Adipocyte (in vitro differentiated cells): Measurements from ENCODE around the gene RBM26.
"Not testable (repeated sequence)": the region's sequence is repeated elsewhere in the genome, so short reads cannot be mapped to it uniquely, and the experiment has no call there.

Source experiments
- DNase-seq: peaks from one replicate; pipeline ENCODE4 v3.0.0-alpha.2; 2015; ENCODE audit warnings: low read depth
- H3K27me3 ChIP-seq: replicated peaks from 2 replicates; pipeline ENCODE4 v1.7.0; 2013; ENCODE audit warnings: mild to moderate bottlenecking, low read length, moderate library complexity; ENCODE audit not compliant: control insufficient read depth, insufficient read depth
- H3K36me3 ChIP-seq: 2 replicates; pipeline ENCODE4 v1.7.0; 2013; ENCODE audit warnings: low read length, mild to moderate bottlenecking, moderate library complexity; ENCODE audit not compliant: control insufficient read depth, insufficient read depth, severe bottlenecking
- H3K4me1 ChIP-seq: 2 replicates; pipeline ENCODE4 v1.7.0; 2013; ENCODE audit warnings: mild to moderate bottlenecking, low read length, moderate library complexity; ENCODE audit not compliant: control insufficient read depth, insufficient read depth
- H3K4me3 ChIP-seq: 2 replicates; pipeline ENCODE4 v1.7.0; 2013; ENCODE audit warnings: mild to moderate bottlenecking, low read length, moderate library complexity
- H3K9ac ChIP-seq: 2 replicates; pipeline ENCODE4 v1.7.0; 2013; ENCODE audit warnings: mild to moderate bottlenecking, low read length, moderate library complexity
- H3K9me3 ChIP-seq: 2 replicates; pipeline ENCODE4 v1.7.0; 2013; ENCODE audit warnings: mild to moderate bottlenecking, low read length, moderate library complexity; ENCODE audit not compliant: control insufficient read depth

RBM26 gene

GRCh38 chr13:79290595-79291244 lies 115.3 kb downstream of the RBM26 start:
- Histone ChIP-seq H3K4me1 (no peaks in the 10 kb centered on the region), H3K4me3 (no peak overlapping the region), H3K36me3 (no peaks in the 10 kb centered on the region), H3K9me3 (no peaks in the 10 kb centered on the region), H3K27me3 (no peaks in the 10 kb centered on the region), H3K9ac (no peak overlapping the region)
- no peak for DNase-seq

GRCh38 chr13:79289571-79289970 lies 116.5 kb downstream of the RBM26 start:
- H3K27me3 ChIP-seq, result no peaks in the 10 kb centered on the region
- DNase-seq, result no peak
- no peaks in the 10 kb centered on the region for H3K36me3 ChIP-seq
- H3K9ac ChIP-seq, result no peak overlapping the region
- H3K9me3 ChIP-seq, result no peaks in the 10 kb centered on the region
- H3K4me3 ChIP-seq, result no peak overlapping the region
- no peaks in the 10 kb centered on the region for H3K4me1 ChIP-seq

- Histone ChIP-seq H3K9ac (no peak overlapping the region), H3K27me3 (no peaks in the 10 kb centered on the region), H3K4me1 (peaks cover 6% of the 10 kb centered on the region), H3K4me3 (no peak overlapping the region), H3K9me3 (no peaks in the 10 kb centered on the region), H3K36me3 (no peaks in the 10 kb centered on the region)
- no peak for DNase-seq
Observed at GRCh38 chr13:79287939-79288795, 117.9 kb downstream of the RBM26 start.

- Histone ChIP-seq H3K4me1 (peaks cover 13% of the 10 kb centered on the region), H3K27me3 (no peaks in the 10 kb centered on the region), H3K9ac (no peak overlapping the region), H3K36me3 (no peaks in the 10 kb centered on the region), H3K9me3 (no peaks in the 10 kb centered on the region), H3K4me3 (no peak overlapping the region)
- no peak for DNase-seq
Observed at GRCh38 chr13:79285159-79285558, 120.9 kb downstream of the RBM26 start.

GRCh38 chr13:79283742-79284141 lies 122.3 kb downstream of the RBM26 start:
- DNase-seq, result no peak
- Histone ChIP-seq H3K9me3 (no peaks in the 10 kb centered on the region), H3K27me3 (no peaks in the 10 kb centered on the region), H3K9ac (no peak overlapping the region), H3K36me3 (no peaks in the 10 kb centered on the region), H3K4me3 (no peak overlapping the region), H3K4me1 (peaks cover 13% of the 10 kb centered on the region)

GRCh38 chr13:79282976-79283375 lies 123.1 kb downstream of the RBM26 start:
- Histone ChIP-seq H3K9ac (no peak overlapping the region), H3K4me1 (peaks cover 13% of the 10 kb centered on the region), H3K27me3 (no peaks in the 10 kb centered on the region), H3K36me3 (no peaks in the 10 kb centered on the region), H3K9me3 (no peaks in the 10 kb centered on the region), H3K4me3 (no peak overlapping the region)
- no peak for DNase-seq

- H3K27me3 ChIP-seq, result no peaks in the 10 kb centered on the region
- H3K36me3 ChIP-seq, result no peaks in the 10 kb centered on the region
- H3K9me3 ChIP-seq, result no peaks in the 10 kb centered on the region
- H3K4me3 ChIP-seq, result no peak overlapping the region
- DNase-seq, result no peak
- peaks cover 13% of the 10 kb centered on the region for H3K4me1 ChIP-seq
- no peak overlapping the region for H3K9ac ChIP-seq
Observed at GRCh38 chr13:79282508-79282907, 123.5 kb downstream of the RBM26 start.

- Histone ChIP-seq H3K9me3 (no peaks in the 10 kb centered on the region), H3K4me1 (peaks cover 13% of the 10 kb centered on the region), H3K4me3 (no peak overlapping the region), H3K27me3 (no peaks in the 10 kb centered on the region), H3K9ac (no peak overlapping the region), H3K36me3 (no peaks in the 10 kb centered on the region)
- no peak for DNase-seq
Observed at GRCh38 chr13:79281339-79281747, 124.7 kb downstream of the RBM26 start.

GRCh38 chr13:79279735-79280134 lies 126.3 kb downstream of the RBM26 start:
- H3K4me1 ChIP-seq, result peaks cover 13% of the 10 kb centered on the region

GRCh38 chr13:79273045-79273444 lies 133.0 kb downstream of the RBM26 start:
- Histone ChIP-seq H3K36me3 (no peaks in the 10 kb centered on the region), H3K27me3 (no peaks in the 10 kb centered on the region), H3K4me3 (no peak overlapping the region), H3K9me3 (peaks cover 6% of the 10 kb centered on the region), H3K9ac (no peak overlapping the region), H3K4me1 (no peaks in the 10 kb centered on the region)
- DNase-seq, result no peak

More at GRCh38 chr13:79279735-79280134, 126.3 kb downstream of the RBM26 start:
- DNase-seq, H3K27me3 ChIP-seq, H3K4me3 ChIP-seq, H3K9ac ChIP-seq, H3K9me3 ChIP-seq, H3K36me3 ChIP-seq: not testable (repeated sequence)

- H3K4me1 ChIP-seq, result no peaks in the 10 kb centered on the region
- H3K9ac ChIP-seq, result no peak overlapping the region
- no peaks in the 10 kb centered on the region for H3K27me3 ChIP-seq
- H3K9me3 ChIP-seq, result peaks cover 9% of the 10 kb centered on the region
- no peaks in the 10 kb centered on the region for H3K36me3 ChIP-seq
- no peak overlapping the region for H3K4me3 ChIP-seq
- DNase-seq, result no peak
Observed at GRCh38 chr13:79271616-79272015, 134.4 kb downstream of the RBM26 start.
